Stimulated activated effector memory CD8-positive, alpha-beta T cell treated with anti-CD3 and anti-CD28 coated beads, Interleukin-12 subunit alpha, Interleukin-12 subunit beta, amount 100 ng/mL, for 72 hours (primary cell): ENCODE results near the gene CFL2.
A peak's percentile ranks its signal among the peaks of the same experiment; 100 is the strongest.
"Not testable (repeated sequence)": the region's sequence is repeated elsewhere in the genome, so short reads cannot be mapped to it uniquely, and the experiment has no call there.

Experiments used
- ATAC-seq: fragments of 150-1000 bp; cut with Tn5 transposase; 2 replicates; pipeline ENCODE4 v1.10.0; 2021
- DNase-seq, 2 donors: peaks; one replicate each; pipeline ENCODE4 v3.0.0; 2021 to 2022; ENCODE audit warnings: low spot score in 2 of 2
- H3K27ac Mint-ChIP-seq: one replicate; pipeline ENCODE4 v1.8.0; 2022; ENCODE audit warnings: mild to moderate bottlenecking, mixed read lengths
- H3K36me3 Mint-ChIP-seq: one replicate; pipeline ENCODE4 v1.8.0; 2022; ENCODE audit warnings: mild to moderate bottlenecking, mixed read lengths
- H3K4me1 Mint-ChIP-seq: one replicate; pipeline ENCODE4 v1.8.0; 2022; ENCODE audit warnings: mixed read lengths
- H3K4me3 Mint-ChIP-seq: one replicate; pipeline ENCODE4 v1.8.0; 2022; ENCODE audit warnings: mild to moderate bottlenecking, mixed read lengths
- H3K9me3 Mint-ChIP-seq: one replicate; pipeline ENCODE4 v1.8.0; 2022; ENCODE audit warnings: mixed read lengths

Gene CFL2

GRCh38 chr14:34714320-34715126, at the start of gene CFL2:
Gene CFL2 (minus strand): TSS chr14:34714593. CDS start chr14:34714540, 53 bp downstream.
- Mint-ChIP-seq H3K36me3 (peaks cover 24% of the 10 kb centered on the region), H3K4me3 (peak within 1 kb of the TSS; percentile 76), H3K27ac (peak within 1 kb of the TSS; percentile 85), H3K9me3 (no peaks in the 10 kb centered on the region), H3K4me1 (peaks cover 7% of the 10 kb centered on the region)
- ATAC-seq (peak; percentile 97), DNase-seq (peak; percentile 60 to 87)

- Mint-ChIP-seq H3K4me1 (no peaks in the 10 kb centered on the region), H3K27ac (no peak overlapping the region), H3K36me3 (peaks cover 92% of the 10 kb centered on the region)
Measured at GRCh38 chr14:34755215-34755614, 40.8 kb upstream of the CFL2 start.

GRCh38 chr14:34754687-34755086, 40.3 kb upstream of the CFL2 start:
- Mint-ChIP-seq H3K9me3 (no peaks in the 10 kb centered on the region), H3K4me1 (no peaks in the 10 kb centered on the region), H3K4me3 (no peak overlapping the region), H3K27ac (no peak overlapping the region), H3K36me3 (peaks cover 86% of the 10 kb centered on the region)
- DNase-seq = no peak
- no peak for ATAC-seq

More at GRCh38 chr14:34755215-34755614, 40.8 kb upstream of the CFL2 start:
- ATAC-seq (no peak), DNase-seq (no peak)
- Mint-ChIP-seq H3K4me3 (no peak overlapping the region), H3K9me3 (no peaks in the 10 kb centered on the region)

- H3K27ac Mint-ChIP-seq = no peak overlapping the region
- no peak overlapping the region for H3K4me3 Mint-ChIP-seq
- ATAC-seq = no peak
Measured at GRCh38 chr14:34750670-34751069, 36.3 kb upstream of the CFL2 start.

GRCh38 chr14:34750233-34750632, 35.8 kb upstream of the CFL2 start:
- peaks cover 42% of the 10 kb centered on the region for H3K36me3 Mint-ChIP-seq
- H3K4me3 Mint-ChIP-seq = no peak overlapping the region
- H3K27ac Mint-ChIP-seq = no peak overlapping the region

More at GRCh38 chr14:34750670-34751069, 36.3 kb upstream of the CFL2 start:
- no peaks in the 10 kb centered on the region for H3K9me3 Mint-ChIP-seq
- H3K36me3 Mint-ChIP-seq = peaks cover 46% of the 10 kb centered on the region
- no peak for DNase-seq
- no peaks in the 10 kb centered on the region for H3K4me1 Mint-ChIP-seq

GRCh38 chr14:34749408-34749807, 35.0 kb upstream of the CFL2 start:
- Mint-ChIP-seq H3K9me3 (no peaks in the 10 kb centered on the region), H3K27ac (no peak overlapping the region), H3K4me1 (no peaks in the 10 kb centered on the region), H3K36me3 (peaks cover 33% of the 10 kb centered on the region), H3K4me3 (no peak overlapping the region)
- DNase-seq (no peak), ATAC-seq (no peak)

More at GRCh38 chr14:34750233-34750632, 35.8 kb upstream of the CFL2 start:
- ATAC-seq (no peak), DNase-seq (no peak)
- H3K4me1 Mint-ChIP-seq = no peaks in the 10 kb centered on the region
- H3K9me3 Mint-ChIP-seq = no peaks in the 10 kb centered on the region

GRCh38 chr14:34742270-34743115, 28.1 kb upstream of the CFL2 start:
- Mint-ChIP-seq H3K4me1 (peaks cover 24% of the 10 kb centered on the region), H3K9me3 (no peaks in the 10 kb centered on the region), H3K27ac (peak overlapping the region; percentile 9), H3K36me3 (no peaks in the 10 kb centered on the region), H3K4me3 (no peak overlapping the region)
- ATAC-seq = no peak
- DNase-seq = no peak

GRCh38 chr14:34741840-34742239, 27.4 kb upstream of the CFL2 start:
- Mint-ChIP-seq H3K27ac (peak overlapping the region; percentile 9), H3K4me1 (peaks cover 24% of the 10 kb centered on the region)

GRCh38 chr14:34740139-34740538, 25.7 kb upstream of the CFL2 start:
- not testable (repeated sequence) for ATAC-seq, H3K9me3 Mint-ChIP-seq, H3K36me3 Mint-ChIP-seq, H3K27ac Mint-ChIP-seq, DNase-seq, H3K4me3 Mint-ChIP-seq
- H3K4me1 Mint-ChIP-seq = peaks cover 24% of the 10 kb centered on the region

More at GRCh38 chr14:34741840-34742239, 27.4 kb upstream of the CFL2 start:
- DNase-seq = no peak
- ATAC-seq = no peak
- Mint-ChIP-seq H3K9me3 (no peaks in the 10 kb centered on the region), H3K36me3 (no peaks in the 10 kb centered on the region), H3K4me3 (no peak overlapping the region)

GRCh38 chr14:34737079-34737478, 22.7 kb upstream of the CFL2 start:
- not testable (repeated sequence) for DNase-seq, ATAC-seq, H3K4me3 Mint-ChIP-seq, H3K9me3 Mint-ChIP-seq, H3K36me3 Mint-ChIP-seq, H3K27ac Mint-ChIP-seq
- H3K4me1 Mint-ChIP-seq = peaks cover 13% of the 10 kb centered on the region

- ATAC-seq = no peak
- no peak for DNase-seq
Measured at GRCh38 chr14:34733245-34733644, 18.9 kb upstream of the CFL2 start.

GRCh38 chr14:34732802-34733201, 18.4 kb upstream of the CFL2 start:
- Mint-ChIP-seq H3K27ac (no peak overlapping the region), H3K4me3 (no peak overlapping the region), H3K36me3 (no peaks in the 10 kb centered on the region), H3K4me1 (no peaks in the 10 kb centered on the region), H3K9me3 (no peaks in the 10 kb centered on the region)
- DNase-seq (no peak), ATAC-seq (no peak)

More at GRCh38 chr14:34733245-34733644, 18.9 kb upstream of the CFL2 start:
- Mint-ChIP-seq H3K4me3 (no peak overlapping the region), H3K27ac (no peak overlapping the region), H3K9me3 (no peaks in the 10 kb centered on the region), H3K4me1 (no peaks in the 10 kb centered on the region), H3K36me3 (no peaks in the 10 kb centered on the region)

- H3K36me3 Mint-ChIP-seq = no peaks in the 10 kb centered on the region
- ATAC-seq (no peak), DNase-seq (no peak)
- H3K9me3 Mint-ChIP-seq = no peaks in the 10 kb centered on the region
- no peak overlapping the region for H3K27ac Mint-ChIP-seq
- H3K4me3 Mint-ChIP-seq = no peak overlapping the region
- peaks cover 10% of the 10 kb centered on the region for H3K4me1 Mint-ChIP-seq
Measured at GRCh38 chr14:34723867-34724266, 9.5 kb upstream of the CFL2 start.

- H3K36me3 Mint-ChIP-seq = no peaks in the 10 kb centered on the region
Measured at GRCh38 chr14:34722723-34723545, 8.5 kb upstream of the CFL2 start.

GRCh38 chr14:34721129-34721528, 6.7 kb upstream of the CFL2 start:
- Mint-ChIP-seq H3K27ac (no peak overlapping the region), H3K36me3 (no peaks in the 10 kb centered on the region), H3K9me3 (no peaks in the 10 kb centered on the region), H3K4me3 (no peak overlapping the region), H3K4me1 (peaks cover 10% of the 10 kb centered on the region)
- ATAC-seq (no peak), DNase-seq (no peak)

More at GRCh38 chr14:34722723-34723545, 8.5 kb upstream of the CFL2 start:
- DNase-seq (peak; percentile 16 to 68), ATAC-seq (no peak)
- peaks cover 10% of the 10 kb centered on the region for H3K4me1 Mint-ChIP-seq
- H3K9me3 Mint-ChIP-seq = no peaks in the 10 kb centered on the region
- H3K4me3 Mint-ChIP-seq = no peak overlapping the region
- no peak overlapping the region for H3K27ac Mint-ChIP-seq
